ENCODE measurements around the gene FRAT1. TPM values are rescaled to one million over a fixed set of nuclear protein-coding genes. Genes with fewer than 3 reads are reported as not detected.

The FRAT1 gene
- polyA plus RNA-seq, 3 donors = 17.0 to 34.4 (median 31.2) TPM

DNA sequence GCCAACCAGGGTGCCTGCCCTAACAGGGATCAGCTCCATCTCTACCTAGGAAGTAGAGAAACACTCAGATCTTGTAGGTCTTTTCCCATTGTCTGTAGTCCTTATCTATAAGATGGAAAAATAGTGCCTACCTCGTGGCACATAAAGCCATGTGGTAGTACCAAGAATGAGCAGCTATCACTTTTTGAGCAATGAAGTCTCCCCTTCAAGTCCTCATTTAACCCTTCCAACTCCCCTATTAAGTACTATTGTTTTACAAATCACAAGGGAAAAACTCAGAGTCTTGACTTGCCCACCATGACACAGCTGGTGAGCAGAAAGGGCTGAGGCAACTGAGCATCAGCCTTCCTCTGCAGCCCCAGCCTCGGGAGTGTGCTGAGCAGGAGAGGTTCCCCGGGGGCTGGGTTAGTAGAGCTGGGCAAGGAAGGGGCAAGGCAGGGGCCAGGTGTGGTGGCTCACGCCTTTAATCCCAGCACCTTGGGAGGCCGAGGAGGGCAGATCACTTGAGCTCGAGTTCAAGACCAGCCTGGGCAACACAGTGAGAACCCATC is 12.2 kb downstream of the FRAT1 start:
- Mint-ChIP-seq H3K27ac (peak overlapping the region; percentile 49 to 98 (median 95)), H3K4me1 (peaks cover 76% of the 10 kb centered on the region), H3K36me3 (peaks cover 55 to 74% of the 10 kb centered on the region in 2 donors), H3K4me3 (peak overlapping the region; percentile 98 to 99), H3K9me3 (peaks cover 0 to 5% (median 2%) of the 10 kb centered on the region in 7 donors), H3K27me3 (ENCODE audit: low read depth in 3 of 3) (peaks cover 0 to 3% (median 0%) of the 10 kb centered on the region in 3 donors)
- intact Hi-C loops (cut with micrococcal nuclease) = loop anchor here (5.0 to 10.0 kb wide), 5 partner anchors 36 to 164 kb away; partner anchors contain the start of genes ARHGAP19 (in 1 of the 2), MMS19 (in 1 of the 2), PGAM1 (in 1 of the 2) and UBTD1 (in 1 of the 2)
- Histone ChIP-seq H4K20me1 (ENCODE audit: insufficient read depth, low read length) (peaks cover 77% of the 10 kb centered on the region), H3K27me3 (ENCODE audit: control insufficient read depth in 2 of 2, insufficient read depth in 2 of 2, low read length in 2 of 2) (no peaks in the 10 kb centered on the region), H3K4me2 (replicated peaks; ENCODE audit: extremely low read depth, low read length, poor library complexity, severe bottlenecking) (peak overlapping the region; percentile 82), H3K4me3 (replicated peaks in 1 of 3; ENCODE audit: low read depth in 2 of 3, low read length in 3 of 3) (peak overlapping the region; percentile 87 to 99 (median 90)), H3K4me1 (ENCODE audit: control insufficient read depth in 1 of 2, insufficient read depth in 2 of 2, low read length in 2 of 2) (peaks cover 59 to 71% of the 10 kb centered on the region in 2 donors), H2AFZ (ENCODE audit: insufficient read depth, low read depth, low read length, poor library complexity, severe bottlenecking) (no peak overlapping the region), H3K79me2 (ENCODE audit: insufficient read depth, low read length) (peaks cover 85% of the 10 kb centered on the region), H3K9ac (ENCODE audit: insufficient read depth, low read length, poor library complexity, severe bottlenecking) (peak overlapping the region; percentile 87), H3K27ac (ENCODE audit: low read depth in 1 of 2, low read length in 2 of 2) (peak overlapping the region; percentile 10 to 92), H3K9me3 (replicated peaks in 1 of 2; ENCODE audit: control insufficient read depth in 1 of 2, insufficient read depth in 1 of 2, low read length in 2 of 2) (no peaks in the 10 kb centered on the region), H3K36me3 (replicated peaks in 1 of 2; ENCODE audit: control insufficient read depth in 1 of 2, insufficient read depth in 2 of 2, low read length in 2 of 2) (peaks cover 17 to 59% of the 10 kb centered on the region in 2 donors)
- TF ChIP-seq, protein P1, sequence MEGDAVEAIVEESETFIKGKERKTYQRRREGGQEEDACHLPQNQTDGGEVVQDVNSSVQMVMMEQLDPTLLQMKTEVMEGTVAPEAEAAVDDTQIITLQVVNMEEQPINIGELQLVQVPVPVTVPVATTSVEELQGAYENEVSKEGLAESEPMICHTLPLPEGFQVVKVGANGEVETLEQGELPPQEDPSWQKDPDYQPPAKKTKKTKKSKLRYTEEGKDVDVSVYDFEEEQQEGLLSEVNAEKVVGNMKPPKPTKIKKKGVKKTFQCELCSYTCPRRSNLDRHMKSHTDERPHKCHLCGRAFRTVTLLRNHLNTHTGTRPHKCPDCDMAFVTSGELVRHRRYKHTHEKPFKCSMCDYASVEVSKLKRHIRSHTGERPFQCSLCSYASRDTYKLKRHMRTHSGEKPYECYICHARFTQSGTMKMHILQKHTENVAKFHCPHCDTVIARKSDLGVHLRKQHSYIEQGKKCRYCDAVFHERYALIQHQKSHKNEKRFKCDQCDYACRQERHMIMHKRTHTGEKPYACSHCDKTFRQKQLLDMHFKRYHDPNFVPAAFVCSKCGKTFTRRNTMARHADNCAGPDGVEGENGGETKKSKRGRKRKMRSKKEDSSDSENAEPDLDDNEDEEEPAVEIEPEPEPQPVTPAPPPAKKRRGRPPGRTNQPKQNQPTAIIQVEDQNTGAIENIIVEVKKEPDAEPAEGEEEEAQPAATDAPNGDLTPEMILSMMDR (IDR thresholded peaks at IDR 0.05) = no peak
- 43% methylated on average over 1 of the region's 6 CpGs for WGBS (ENCODE audit: insufficient coverage)
- no peak for DNase-seq

DNA sequence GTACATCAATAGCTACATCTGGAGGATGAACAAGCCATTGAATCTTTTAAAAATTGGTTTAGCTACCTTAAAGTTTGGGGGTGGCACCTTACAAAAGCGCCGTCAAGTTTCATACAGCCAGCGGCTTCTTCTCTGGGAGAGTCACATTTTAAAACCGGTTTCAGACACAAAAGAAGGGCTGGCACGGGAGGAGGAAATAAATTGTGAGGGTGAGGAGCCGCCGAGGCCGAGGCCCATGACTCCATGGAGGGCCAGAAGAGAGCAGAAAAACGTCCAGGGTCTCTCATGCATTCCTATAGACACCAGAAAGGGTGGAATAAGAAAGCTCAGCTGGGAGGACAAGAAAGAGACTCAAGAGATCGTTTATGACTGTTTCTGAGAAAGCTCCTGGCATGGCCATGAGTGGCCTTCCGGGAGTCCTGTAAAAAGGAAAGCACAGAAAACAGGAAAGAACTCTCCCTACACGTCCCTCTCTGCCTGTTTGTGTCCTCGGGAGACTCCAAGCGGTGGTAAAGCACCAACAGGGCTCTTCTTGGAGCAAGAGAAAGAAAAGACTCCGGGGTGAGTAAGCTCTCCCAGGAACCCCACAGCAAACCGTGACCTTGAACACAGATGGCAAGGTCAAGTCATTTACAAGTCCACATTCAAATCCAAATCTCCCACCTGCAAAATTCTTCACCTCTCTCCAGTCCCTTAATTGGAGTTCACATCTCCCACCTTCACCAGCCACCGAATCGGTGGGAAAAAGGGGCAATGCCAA is 13.7 kb downstream of the FRAT1 start:
- no peaks in the 10 kb centered on the region for H3K9me3 ChIP-seq (replicated peaks in 1 of 2; ENCODE audit: control insufficient read depth in 1 of 2, insufficient read depth in 1 of 2, low read length in 2 of 2)
- peak overlapping the region; percentile 87 to 99 (median 90) for H3K4me3 ChIP-seq (replicated peaks in 1 of 3; ENCODE audit: low read depth in 2 of 3, low read length in 3 of 3)
- H3K27me3 Mint-ChIP-seq (ENCODE audit: low read depth in 3 of 3) = peaks cover 0 to 3% (median 2%) of the 10 kb centered on the region in 3 donors
- H3K27ac Mint-ChIP-seq = peak overlapping the region; percentile 94 to 99 (median 97)
- intact Hi-C loops (cut with micrococcal nuclease) = loop anchor here (2.0 to 10.0 kb wide), 6 partner anchors 35 to 162 kb away; partner anchors contain the start of genes ARHGAP19 (in 2 of the 2), MMS19 (in 1 of the 2), PGAM1 (in 1 of the 2) and UBTD1 (in 1 of the 2)
- H3K36me3 Mint-ChIP-seq = peaks cover 46 to 59% of the 10 kb centered on the region in 2 donors
- H2AFZ ChIP-seq (ENCODE audit: insufficient read depth, low read depth, low read length, poor library complexity, severe bottlenecking) = no peak overlapping the region
- H3K36me3 ChIP-seq (replicated peaks in 1 of 2; ENCODE audit: control insufficient read depth in 1 of 2, insufficient read depth in 2 of 2, low read length in 2 of 2) = peaks cover 14 to 44% of the 10 kb centered on the region in 2 donors
- peaks cover 78% of the 10 kb centered on the region for H3K4me1 Mint-ChIP-seq
- TF ChIP-seq, protein P1 (IDR thresholded peaks at IDR 0.05) = no peak
- H3K9ac ChIP-seq (ENCODE audit: insufficient read depth, low read length, poor library complexity, severe bottlenecking) = peak overlapping the region; percentile 87
- H3K4me1 ChIP-seq (ENCODE audit: control insufficient read depth in 1 of 2, insufficient read depth in 2 of 2, low read length in 2 of 2) = peaks cover 63 to 77% of the 10 kb centered on the region in 2 donors
- H4K20me1 ChIP-seq (ENCODE audit: insufficient read depth, low read length) = peaks cover 62% of the 10 kb centered on the region
- no peaks in the 10 kb centered on the region for H3K27me3 ChIP-seq (ENCODE audit: control insufficient read depth in 2 of 2, insufficient read depth in 2 of 2, low read length in 2 of 2)
- peaks cover 0 to 5% (median 2%) of the 10 kb centered on the region in 7 donors for H3K9me3 Mint-ChIP-seq
- H3K4me2 ChIP-seq (replicated peaks; ENCODE audit: extremely low read depth, low read length, poor library complexity, severe bottlenecking) = peak overlapping the region; percentile 82
- peaks cover 71% of the 10 kb centered on the region for H3K79me2 ChIP-seq (ENCODE audit: insufficient read depth, low read length)
- H3K27ac ChIP-seq (ENCODE audit: low read depth in 1 of 2, low read length in 2 of 2) = peak overlapping the region; percentile 70 to 92
- 27% methylated on average over 9 of the region's 18 CpGs for WGBS (ENCODE audit: insufficient coverage)
- DNase-seq = peak in 1 of 3 donors; percentile 32
- peak overlapping the region; percentile 98 to 99 for H3K4me3 Mint-ChIP-seq
